Measurements from ENCODE around the gene RASGRF2. TPM values are rescaled to one million over a fixed set of nuclear protein-coding genes. Genes with fewer than 3 reads are reported as not detected.

Gene RASGRF2
- total RNA-seq, 1 donor from 2014 or later, result 2.6 TPM

DNA sequence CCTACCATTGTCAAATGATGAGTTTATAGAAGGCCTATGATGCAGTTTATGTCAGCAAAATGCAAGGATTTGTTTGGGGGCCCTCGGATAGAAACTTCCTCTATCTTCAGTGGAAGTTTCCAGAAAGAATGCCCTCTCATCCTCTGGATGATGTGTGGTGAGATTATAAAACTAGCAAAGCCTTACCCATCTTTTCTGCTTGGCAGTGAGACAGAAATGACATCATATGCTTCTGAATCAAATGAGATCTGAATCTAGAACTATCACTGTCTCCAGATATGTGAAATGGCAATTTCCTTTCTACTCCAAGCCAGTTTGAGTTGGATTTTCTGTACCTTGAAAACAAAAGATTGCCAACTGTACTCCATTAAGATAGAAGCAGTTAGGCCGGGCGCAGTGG lies 212.5 kb downstream of the RASGRF2 start:
- H3K4me3 ChIP-seq (ENCODE audit: low read depth, low read length), result no peak overlapping the region
- DNase-seq (ENCODE audit: low read depth), result no peak
- TF ChIP-seq, protein P1, sequence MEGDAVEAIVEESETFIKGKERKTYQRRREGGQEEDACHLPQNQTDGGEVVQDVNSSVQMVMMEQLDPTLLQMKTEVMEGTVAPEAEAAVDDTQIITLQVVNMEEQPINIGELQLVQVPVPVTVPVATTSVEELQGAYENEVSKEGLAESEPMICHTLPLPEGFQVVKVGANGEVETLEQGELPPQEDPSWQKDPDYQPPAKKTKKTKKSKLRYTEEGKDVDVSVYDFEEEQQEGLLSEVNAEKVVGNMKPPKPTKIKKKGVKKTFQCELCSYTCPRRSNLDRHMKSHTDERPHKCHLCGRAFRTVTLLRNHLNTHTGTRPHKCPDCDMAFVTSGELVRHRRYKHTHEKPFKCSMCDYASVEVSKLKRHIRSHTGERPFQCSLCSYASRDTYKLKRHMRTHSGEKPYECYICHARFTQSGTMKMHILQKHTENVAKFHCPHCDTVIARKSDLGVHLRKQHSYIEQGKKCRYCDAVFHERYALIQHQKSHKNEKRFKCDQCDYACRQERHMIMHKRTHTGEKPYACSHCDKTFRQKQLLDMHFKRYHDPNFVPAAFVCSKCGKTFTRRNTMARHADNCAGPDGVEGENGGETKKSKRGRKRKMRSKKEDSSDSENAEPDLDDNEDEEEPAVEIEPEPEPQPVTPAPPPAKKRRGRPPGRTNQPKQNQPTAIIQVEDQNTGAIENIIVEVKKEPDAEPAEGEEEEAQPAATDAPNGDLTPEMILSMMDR (conservative IDR thresholded peaks at IDR 0.05; ENCODE audit: low read depth, low read length), result no peak

DNA sequence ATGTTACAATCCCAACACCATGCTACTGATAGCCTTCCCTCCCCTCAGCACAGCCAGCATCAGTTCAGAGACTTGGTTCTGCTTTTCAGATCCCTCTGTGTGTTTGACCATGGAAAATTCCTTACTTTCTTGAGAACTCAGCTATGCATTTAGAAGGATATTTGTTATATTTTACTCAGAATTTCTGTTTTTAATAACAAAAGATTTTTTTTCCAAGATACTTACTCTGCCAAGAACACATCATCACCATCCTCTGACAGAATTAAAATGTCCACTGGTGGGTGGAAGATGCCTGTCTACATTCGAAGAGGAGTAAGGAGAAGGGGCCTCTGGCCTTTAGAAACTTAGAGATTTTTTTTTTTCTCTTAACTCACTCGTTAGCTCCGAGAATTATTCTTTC lies 216.9 kb downstream of the RASGRF2 start:
- no peak for DNase-seq (ENCODE audit: low read depth)
- H3K4me3 ChIP-seq (ENCODE audit: low read depth, low read length), result no peak overlapping the region
- TF ChIP-seq, protein P1 (conservative IDR thresholded peaks at IDR 0.05; ENCODE audit: low read depth, low read length), result no peak

DNA sequence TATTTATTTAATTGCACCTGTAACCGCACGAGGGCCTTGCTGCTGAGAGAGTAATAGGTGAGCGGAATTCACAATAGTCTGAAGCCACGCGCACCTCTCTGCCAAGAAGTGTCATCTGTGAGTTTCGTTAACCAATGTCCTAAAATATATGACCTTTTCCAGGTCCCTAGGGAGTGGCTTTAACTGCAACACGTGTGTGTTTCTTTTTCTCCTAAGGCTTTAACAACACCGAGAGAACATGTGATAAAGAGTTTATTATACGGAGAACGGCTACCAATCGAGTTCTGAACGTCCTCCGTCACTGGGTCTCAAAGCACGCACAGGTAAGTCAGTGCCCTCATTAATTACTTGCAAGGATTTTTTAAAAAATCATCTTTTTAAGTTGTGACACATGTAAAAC lies 219.8 kb downstream of the RASGRF2 start:
- no peak overlapping the region for H3K4me3 ChIP-seq (ENCODE audit: low read depth, low read length)
- TF ChIP-seq, protein P1 (conservative IDR thresholded peaks at IDR 0.05; ENCODE audit: low read depth, low read length), result no peak
- DNase-seq (ENCODE audit: low read depth), result no peak

DNA sequence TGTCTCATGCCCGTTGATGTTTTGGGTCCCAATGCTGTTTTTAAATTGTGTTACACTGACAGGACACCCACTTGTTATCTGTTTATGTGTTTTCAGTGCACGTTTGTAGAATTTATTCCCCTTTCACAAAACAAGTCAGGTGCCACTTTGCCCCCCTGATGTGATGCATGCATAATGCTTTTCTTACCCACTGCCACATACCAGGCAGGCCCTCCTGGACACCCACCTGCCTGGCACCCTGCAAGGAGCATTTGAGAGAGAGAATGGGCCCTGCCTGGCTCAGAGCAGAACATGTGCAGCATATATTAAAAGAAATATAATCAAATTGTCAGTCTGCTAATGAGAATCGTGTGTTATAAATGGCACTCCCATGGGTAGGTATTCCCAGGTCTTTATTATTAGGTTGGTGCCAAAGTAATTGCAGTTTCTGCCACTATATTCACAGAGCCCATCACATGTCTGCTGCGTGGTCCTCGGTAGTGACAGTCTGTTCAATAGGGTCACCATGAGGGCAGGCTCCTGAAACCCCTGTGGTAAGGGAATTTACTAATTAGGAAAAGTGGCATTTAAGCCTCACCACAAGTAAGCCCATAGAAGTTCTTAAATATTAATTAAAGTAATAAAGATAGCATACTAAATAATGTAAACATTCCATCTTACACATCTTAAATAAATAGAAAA lies 220.8 kb downstream of the RASGRF2 start:
- DNase-seq (ENCODE audit: low read depth), result no peak
- H3K4me3 ChIP-seq (ENCODE audit: low read depth, low read length), result no peak overlapping the region
- TF ChIP-seq, protein P1 (conservative IDR thresholded peaks at IDR 0.05; ENCODE audit: low read depth, low read length), result no peak

DNA sequence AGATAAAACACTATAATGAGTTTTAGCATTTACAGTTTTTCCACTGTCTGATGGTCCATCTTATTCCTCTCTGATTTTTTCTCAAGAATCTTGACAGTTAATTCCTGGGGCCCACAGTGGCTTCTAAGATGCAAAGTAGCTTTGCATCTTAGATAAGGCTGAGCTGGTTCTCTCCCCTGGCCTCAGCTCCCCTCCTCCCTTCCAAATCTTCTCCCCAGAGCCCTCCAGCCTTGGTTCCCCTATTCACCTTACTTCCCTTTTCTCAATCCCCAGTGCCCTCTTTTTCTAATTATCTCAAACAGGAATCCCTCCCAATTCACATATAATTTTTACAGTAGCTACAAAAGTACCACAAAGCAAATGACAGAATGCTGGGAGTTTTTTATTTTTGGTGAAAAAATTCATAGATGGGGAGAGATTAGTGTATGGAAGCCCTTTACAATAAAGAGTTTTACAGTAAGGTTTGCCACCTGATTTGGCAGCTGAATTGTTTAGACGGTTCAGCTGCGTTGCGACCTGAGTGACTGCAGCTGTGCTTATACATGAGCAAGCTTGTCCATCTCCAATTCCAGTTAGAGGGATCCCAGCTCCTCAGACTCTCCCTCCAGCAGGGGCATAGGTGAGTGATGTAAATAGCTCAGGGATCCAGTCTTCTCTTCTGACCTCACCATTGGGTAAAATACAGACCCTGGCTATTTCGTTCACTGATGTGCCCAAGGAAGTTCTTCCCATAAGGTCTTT lies 221.6 kb downstream of the RASGRF2 start:
- no peak overlapping the region for H3K4me3 ChIP-seq (ENCODE audit: low read depth, low read length)
- TF ChIP-seq, protein P1 (conservative IDR thresholded peaks at IDR 0.05; ENCODE audit: low read depth, low read length), result no peak
- no peak for DNase-seq (ENCODE audit: low read depth)

DNA sequence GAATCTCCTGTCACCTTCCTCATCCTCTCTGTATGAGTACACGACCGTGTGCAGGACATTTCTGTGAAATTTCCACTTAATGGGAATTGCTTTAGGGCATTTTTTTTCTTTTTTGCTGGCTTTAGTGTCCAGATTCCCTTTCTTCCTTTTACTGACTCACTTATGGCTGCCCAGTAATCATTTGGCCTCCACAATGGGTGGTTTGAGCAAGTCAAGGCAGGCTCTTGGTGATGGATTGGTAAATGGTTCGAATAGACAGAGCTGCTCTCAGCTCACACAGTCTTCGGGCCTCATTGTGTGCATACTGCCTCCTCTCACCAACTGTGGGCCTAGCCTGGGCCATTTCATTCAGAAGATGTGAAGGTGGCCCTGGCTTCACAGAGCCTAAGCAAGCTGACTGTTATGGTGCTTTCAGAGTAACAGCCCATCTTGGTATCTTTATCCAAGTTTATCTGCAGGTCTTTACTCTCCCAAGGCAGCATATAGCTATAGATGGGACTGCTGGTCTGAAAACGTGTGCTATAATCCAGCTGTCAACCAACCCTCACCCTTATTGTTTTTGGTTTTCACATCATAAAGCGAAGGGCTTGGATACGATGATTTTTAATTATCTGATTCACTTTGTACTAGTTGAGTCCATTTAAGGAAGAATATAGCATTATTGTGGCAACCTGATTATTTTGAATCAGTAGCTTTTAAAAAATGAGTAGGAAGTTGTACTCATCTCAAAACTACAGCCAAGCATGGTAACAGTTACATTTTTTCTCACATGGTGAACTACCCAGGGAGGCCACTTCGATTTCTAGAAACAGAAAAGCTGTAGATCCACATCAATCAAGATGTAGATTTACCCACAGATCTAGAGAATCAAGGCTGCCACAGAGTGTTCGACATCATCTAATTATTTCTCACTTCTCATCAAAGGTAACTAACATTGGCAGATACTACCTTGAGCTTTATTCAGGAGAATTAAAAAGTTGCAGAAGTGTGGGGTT lies 222.5 kb downstream of the RASGRF2 start:
- TF ChIP-seq, protein P1 (conservative IDR thresholded peaks at IDR 0.05; ENCODE audit: low read depth, low read length), result no peak
- no peak for DNase-seq (ENCODE audit: low read depth)
- H3K4me3 ChIP-seq (ENCODE audit: low read depth, low read length), result no peak overlapping the region

Data from epithelial cell of proximal tubule (primary cell).